ENCODE measurements around the gene PLXNA4. TPM values are rescaled to one million over a fixed set of nuclear protein-coding genes. Genes with fewer than 3 reads are reported as not detected.
A peak's percentile ranks its signal among the peaks of the same experiment; 100 is the strongest.

Gene PLXNA4
- total RNA-seq, 2 experiments from 2014 or later = 0.18 to 0.70 TPM

DNA sequence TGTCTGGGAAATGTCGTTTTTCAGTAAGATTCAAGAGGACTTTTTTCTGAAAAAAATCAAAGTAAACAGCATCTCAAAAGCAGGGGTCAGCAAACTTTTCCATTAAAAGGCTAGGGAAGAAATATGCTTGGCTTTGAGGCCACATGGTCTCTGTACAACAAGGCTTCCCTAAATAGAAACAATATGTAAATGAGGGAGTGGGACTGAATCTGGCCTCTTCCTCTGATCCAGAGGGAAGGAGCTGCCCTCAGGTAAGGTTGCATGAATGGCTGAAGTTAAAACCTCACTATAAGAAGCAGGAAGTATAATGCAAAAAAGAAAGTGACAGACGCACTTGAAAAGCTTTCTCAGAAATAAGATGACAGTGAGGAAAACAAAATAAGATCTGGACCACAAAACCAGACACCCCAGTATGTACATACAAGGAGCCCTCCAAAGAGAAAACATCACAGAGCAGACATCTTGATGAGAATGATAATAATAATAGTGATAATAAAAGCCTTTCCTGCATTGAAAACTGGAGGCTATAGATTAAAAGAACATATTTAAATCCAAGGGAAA lies 115.2 kb downstream of the PLXNA4 start:
- CTCF ChIA-PET = interaction anchor here (0.7 to 1.4 kb wide), 2 partner anchors 67 to 89 kb away, joined by 3 to 4 read pairs; no protein-coding TSS in a partner anchor
- TF ChIP-seq, protein P1, sequence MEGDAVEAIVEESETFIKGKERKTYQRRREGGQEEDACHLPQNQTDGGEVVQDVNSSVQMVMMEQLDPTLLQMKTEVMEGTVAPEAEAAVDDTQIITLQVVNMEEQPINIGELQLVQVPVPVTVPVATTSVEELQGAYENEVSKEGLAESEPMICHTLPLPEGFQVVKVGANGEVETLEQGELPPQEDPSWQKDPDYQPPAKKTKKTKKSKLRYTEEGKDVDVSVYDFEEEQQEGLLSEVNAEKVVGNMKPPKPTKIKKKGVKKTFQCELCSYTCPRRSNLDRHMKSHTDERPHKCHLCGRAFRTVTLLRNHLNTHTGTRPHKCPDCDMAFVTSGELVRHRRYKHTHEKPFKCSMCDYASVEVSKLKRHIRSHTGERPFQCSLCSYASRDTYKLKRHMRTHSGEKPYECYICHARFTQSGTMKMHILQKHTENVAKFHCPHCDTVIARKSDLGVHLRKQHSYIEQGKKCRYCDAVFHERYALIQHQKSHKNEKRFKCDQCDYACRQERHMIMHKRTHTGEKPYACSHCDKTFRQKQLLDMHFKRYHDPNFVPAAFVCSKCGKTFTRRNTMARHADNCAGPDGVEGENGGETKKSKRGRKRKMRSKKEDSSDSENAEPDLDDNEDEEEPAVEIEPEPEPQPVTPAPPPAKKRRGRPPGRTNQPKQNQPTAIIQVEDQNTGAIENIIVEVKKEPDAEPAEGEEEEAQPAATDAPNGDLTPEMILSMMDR (IDR thresholded peaks at IDR 0.05) = no peak
- peak overlapping the region; percentile 85 for H3K27ac Mint-ChIP-seq
- no peaks in the 10 kb centered on the region for H3K36me3 Mint-ChIP-seq (ENCODE audit: low read depth)
- DNase-seq (no peak), ATAC-seq (peak; percentile 89)
- peaks cover 25% of the 10 kb centered on the region for H3K4me1 Mint-ChIP-seq (ENCODE audit: low read depth)
- H3K9me3 Mint-ChIP-seq = no peaks in the 10 kb centered on the region
- peak overlapping the region; percentile 1 for H3K4me3 Mint-ChIP-seq
- POLR2A ChIA-PET = interaction anchor here (0.9 to 1.0 kb wide), 2 partner anchors 24 to 25 kb away, joined by 3 to 5 read pairs; no protein-coding TSS in a partner anchor
- intact Hi-C loops (cut with micrococcal nuclease) = no loop called here
- H3K27me3 Mint-ChIP-seq = no peaks in the 10 kb centered on the region

DNA sequence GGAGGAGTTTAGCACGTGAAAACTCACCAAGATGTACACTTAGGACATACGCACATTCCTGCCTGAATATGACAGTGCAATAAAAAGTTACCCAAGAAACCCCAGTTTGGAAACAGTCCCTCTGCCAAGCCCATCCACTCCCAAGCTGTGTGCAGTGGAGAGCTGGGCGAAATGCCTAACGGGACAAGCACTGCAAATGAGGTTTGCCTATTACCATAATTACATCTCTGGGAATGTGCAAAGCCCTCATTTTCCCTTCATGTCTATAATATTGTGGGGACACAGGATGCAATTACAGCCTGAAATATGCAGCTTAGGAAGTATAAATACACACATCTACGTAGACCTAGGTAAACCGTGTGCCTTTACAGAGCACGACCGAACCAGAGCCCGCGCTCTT lies 117.5 kb downstream of the PLXNA4 start:
- Mint-ChIP-seq H3K27ac (no peak overlapping the region), H3K36me3 (ENCODE audit: low read depth) (no peaks in the 10 kb centered on the region), H3K9me3 (no peaks in the 10 kb centered on the region), H3K27me3 (no peaks in the 10 kb centered on the region), H3K4me3 (no peak overlapping the region), H3K4me1 (ENCODE audit: low read depth) (peaks cover 45% of the 10 kb centered on the region)
- DNase-seq = no peak
- CTCF ChIA-PET = interaction anchor here (1.9 kb wide), 1 partner anchor 122 kb away, joined by 4 read pairs; no protein-coding TSS in a partner anchor
- POLR2A ChIA-PET = interaction anchor here (1.1 kb wide), 1 partner anchor 8 kb away, joined by 4 read pairs; no protein-coding TSS in a partner anchor
- no peak for ATAC-seq
- intact Hi-C loops (cut with micrococcal nuclease) = no loop called here
- TF ChIP-seq, protein P1 (IDR thresholded peaks at IDR 0.05) = no peak

DNA sequence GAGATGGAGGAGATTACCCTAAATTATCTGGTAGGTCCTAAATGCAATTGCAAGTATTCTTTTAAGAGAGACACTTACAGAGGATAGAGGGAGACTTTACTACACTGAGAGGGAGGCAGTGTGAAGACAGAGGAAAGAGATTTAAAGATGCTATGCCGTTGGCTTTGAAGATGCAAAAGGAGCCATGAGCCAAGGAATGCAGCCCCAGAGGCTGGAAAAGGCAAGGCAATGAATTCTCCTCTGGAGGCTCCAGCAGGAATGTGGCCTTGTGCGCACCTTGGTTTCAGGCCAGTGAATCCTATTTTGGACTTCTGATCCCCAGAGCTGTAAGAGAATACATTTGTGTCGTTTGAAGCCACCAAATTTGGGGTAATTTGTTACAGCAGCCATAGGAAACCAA lies 118.6 kb downstream of the PLXNA4 start:
- POLR2A ChIA-PET = no interaction called here
- TF ChIP-seq, protein P1 (IDR thresholded peaks at IDR 0.05) = no peak
- peaks cover 51% of the 10 kb centered on the region for H3K4me1 Mint-ChIP-seq (ENCODE audit: low read depth)
- ATAC-seq = no peak
- no peak for DNase-seq
- H3K36me3 Mint-ChIP-seq (ENCODE audit: low read depth) = no peaks in the 10 kb centered on the region
- CTCF ChIA-PET = no interaction called here
- intact Hi-C loops (cut with micrococcal nuclease) = no loop called here
- no peak overlapping the region for H3K4me3 Mint-ChIP-seq
- no peak overlapping the region for H3K27ac Mint-ChIP-seq
- H3K9me3 Mint-ChIP-seq = no peaks in the 10 kb centered on the region
- H3K27me3 Mint-ChIP-seq = no peaks in the 10 kb centered on the region

DNA sequence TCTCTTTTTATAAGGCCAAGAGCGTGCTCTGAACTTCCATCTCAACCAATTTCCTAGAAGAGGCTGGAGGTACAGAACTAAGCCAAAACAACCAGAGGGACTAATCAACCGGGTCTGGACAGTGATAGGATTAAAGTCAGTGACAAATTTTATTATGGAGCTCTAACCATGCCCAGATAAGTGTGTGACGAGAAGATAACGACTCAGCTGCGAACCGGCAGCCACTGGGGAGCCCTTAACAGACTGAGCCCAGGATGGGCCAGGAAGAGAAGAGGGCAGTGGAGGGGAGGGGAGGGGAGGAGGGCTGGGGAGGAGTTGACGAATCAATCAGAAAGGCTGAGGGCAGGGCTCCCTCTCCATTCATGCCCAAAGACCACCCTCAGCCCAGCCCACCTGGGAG lies 119.9 kb downstream of the PLXNA4 start:
- no peaks in the 10 kb centered on the region for H3K36me3 Mint-ChIP-seq (ENCODE audit: low read depth)
- CTCF ChIA-PET = no interaction called here

DNA sequence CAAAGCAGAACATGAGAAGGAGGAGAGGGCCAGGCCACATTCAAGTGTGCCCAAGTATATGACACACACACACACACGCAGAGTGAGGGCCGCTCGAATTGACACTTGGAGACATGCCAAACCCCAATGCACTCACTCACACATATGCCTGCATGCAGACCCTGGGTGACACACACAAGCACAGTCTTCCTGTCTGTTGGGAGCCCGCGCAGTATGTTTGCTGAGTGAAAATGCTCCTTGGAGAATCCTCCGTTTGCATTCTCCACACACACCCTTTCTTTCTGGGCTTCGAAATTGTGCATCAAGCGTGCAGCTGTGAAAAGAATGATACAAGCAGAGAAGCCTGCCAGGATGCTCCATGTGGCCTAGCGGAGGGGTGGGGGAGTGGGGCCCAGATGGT lies 120.9 kb downstream of the PLXNA4 start:
- peak; percentile 67 for DNase-seq
- H3K4me3 Mint-ChIP-seq = no peak overlapping the region
- H3K9me3 Mint-ChIP-seq = no peaks in the 10 kb centered on the region
- intact Hi-C loops (cut with micrococcal nuclease) = no loop called here
- ChIA-PET POLR2A (no interaction called here), CTCF (no interaction called here)
- H3K4me1 Mint-ChIP-seq (ENCODE audit: low read depth) = peaks cover 51% of the 10 kb centered on the region
- no peak overlapping the region for H3K27ac Mint-ChIP-seq
- TF ChIP-seq, protein P1 (IDR thresholded peaks at IDR 0.05) = no peak
- H3K36me3 Mint-ChIP-seq (ENCODE audit: low read depth) = no peaks in the 10 kb centered on the region
- peak; percentile 65 for ATAC-seq
- H3K27me3 Mint-ChIP-seq = no peaks in the 10 kb centered on the region

More for the DNA sequence above, 119.9 kb downstream of the PLXNA4 start:
- POLR2A ChIA-PET = no interaction called here
- H3K27ac Mint-ChIP-seq = no peak overlapping the region
- intact Hi-C loops (cut with micrococcal nuclease) = no loop called here
- DNase-seq = no peak
- peaks cover 51% of the 10 kb centered on the region for H3K4me1 Mint-ChIP-seq (ENCODE audit: low read depth)
- TF ChIP-seq, protein P1 (IDR thresholded peaks at IDR 0.05) = no peak
- no peak overlapping the region for H3K4me3 Mint-ChIP-seq
- H3K27me3 Mint-ChIP-seq = no peaks in the 10 kb centered on the region
- no peak for ATAC-seq
- no peaks in the 10 kb centered on the region for H3K9me3 Mint-ChIP-seq

Measured in activated CD8-positive, alpha-beta T cell treated with anti-CD3 and anti-CD28 coated beads for 36 hours (primary cell).